GM18868 (cell line): Measurements from ENCODE around the gene CDH15.
"Not testable (repeated sequence)": the region's sequence is repeated elsewhere in the genome, so short reads cannot be mapped to it uniquely, and the experiment has no call there.

Experiments used
- ATAC-seq: cut with Tn5 transposase; IDR thresholded peaks from one replicate; pipeline ENCODE4 v1.9.1; 2021; ENCODE audit warnings: mild to moderate bottlenecking, moderate library complexity; ENCODE audit not compliant: unreplicated experiment

Gene CDH15

GRCh38 chr16:89155851-89156739, 15.5 kb upstream of the CDH15 start:
- ATAC-seq, result no peak

GRCh38 chr16:89156740-89157645, 14.6 kb upstream of the CDH15 start:
- ATAC-seq, result no peak

GRCh38 chr16:89157778-89158177, 13.8 kb upstream of the CDH15 start:
- no peak for ATAC-seq

GRCh38 chr16:89159066-89159849, 12.3 kb upstream of the CDH15 start:
- ATAC-seq, result no peak

- no peak for ATAC-seq
Observed at GRCh38 chr16:89159850-89160354, 11.6 kb upstream of the CDH15 start.

- ATAC-seq, result no peak
Observed at GRCh38 chr16:89160977-89161701, 10.4 kb upstream of the CDH15 start.

GRCh38 chr16:89161763-89162713, 9.5 kb upstream of the CDH15 start:
- ATAC-seq, result no peak

GRCh38 chr16:89163297-89163696, 8.3 kb upstream of the CDH15 start:
- ATAC-seq, result no peak

GRCh38 chr16:89164436-89164835, 7.1 kb upstream of the CDH15 start:
- no peak for ATAC-seq

- ATAC-seq, result no peak
Observed at GRCh38 chr16:89164847-89165680, 6.5 kb upstream of the CDH15 start.

GRCh38 chr16:89165681-89165979, 5.9 kb upstream of the CDH15 start:
- not testable (repeated sequence) for ATAC-seq

- ATAC-seq, result no peak
Observed at GRCh38 chr16:89166696-89167424, 4.7 kb upstream of the CDH15 start.

- no peak for ATAC-seq
Observed at GRCh38 chr16:89167425-89167941, 4.1 kb upstream of the CDH15 start.

GRCh38 chr16:89168381-89169189, 3.0 kb upstream of the CDH15 start:
- no peak for ATAC-seq

- no peak for ATAC-seq
Observed at GRCh38 chr16:89169778-89170177, 1.8 kb upstream of the CDH15 start.

- ATAC-seq, result no peak
Observed at GRCh38 chr16:89170346-89171215, 967 bp upstream of the CDH15 start.
